OCI-LY1 (cell line): ENCODE results near the gene CBLC.

Experiments
- EZH2 ChIP-seq: fragments of 200-600 bp; sonication (generic), shearing (Covaris generic); IDR thresholded peaks from 2 replicates; pipeline ENCODE4 v1.8.0; 2017; ENCODE audit warnings: borderline replicate concordance, mixed run types, mild to moderate bottlenecking, antibody characterized with exemption, low read length, moderate library complexity, mixed read lengths
- TF ChIP-seq, protein P1 (sequence below): fragments of 200-600 bp; sonication (generic), shearing (Covaris generic); IDR thresholded peaks from 2 replicates; pipeline ENCODE4 v1.5.1; 2017; ENCODE audit warnings: mild to moderate bottlenecking, antibody characterized with exemption, low read length, moderate library complexity, mixed read lengths

DNA sequence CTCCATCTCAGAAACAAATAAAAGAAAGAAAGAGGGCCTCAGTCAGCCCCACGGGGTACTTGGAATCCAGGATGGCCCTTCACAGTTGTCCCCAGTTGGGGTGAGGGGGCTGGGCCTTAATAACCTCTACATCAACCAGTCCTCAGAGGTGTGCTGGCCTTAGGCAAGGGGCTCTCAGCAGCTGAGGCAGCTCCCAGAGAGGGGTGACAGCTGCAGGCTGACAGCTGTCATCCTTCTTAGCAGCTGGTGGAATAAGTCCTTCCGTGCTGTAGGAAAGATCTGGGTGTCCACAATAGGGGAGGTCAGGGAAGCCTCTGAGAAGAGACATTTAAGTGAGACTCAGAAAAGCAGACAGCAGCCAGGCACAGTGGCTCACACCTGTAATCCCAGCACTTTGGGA, 38.6 kb downstream of the CBLC start:
- TF ChIP-seq, protein P1, sequence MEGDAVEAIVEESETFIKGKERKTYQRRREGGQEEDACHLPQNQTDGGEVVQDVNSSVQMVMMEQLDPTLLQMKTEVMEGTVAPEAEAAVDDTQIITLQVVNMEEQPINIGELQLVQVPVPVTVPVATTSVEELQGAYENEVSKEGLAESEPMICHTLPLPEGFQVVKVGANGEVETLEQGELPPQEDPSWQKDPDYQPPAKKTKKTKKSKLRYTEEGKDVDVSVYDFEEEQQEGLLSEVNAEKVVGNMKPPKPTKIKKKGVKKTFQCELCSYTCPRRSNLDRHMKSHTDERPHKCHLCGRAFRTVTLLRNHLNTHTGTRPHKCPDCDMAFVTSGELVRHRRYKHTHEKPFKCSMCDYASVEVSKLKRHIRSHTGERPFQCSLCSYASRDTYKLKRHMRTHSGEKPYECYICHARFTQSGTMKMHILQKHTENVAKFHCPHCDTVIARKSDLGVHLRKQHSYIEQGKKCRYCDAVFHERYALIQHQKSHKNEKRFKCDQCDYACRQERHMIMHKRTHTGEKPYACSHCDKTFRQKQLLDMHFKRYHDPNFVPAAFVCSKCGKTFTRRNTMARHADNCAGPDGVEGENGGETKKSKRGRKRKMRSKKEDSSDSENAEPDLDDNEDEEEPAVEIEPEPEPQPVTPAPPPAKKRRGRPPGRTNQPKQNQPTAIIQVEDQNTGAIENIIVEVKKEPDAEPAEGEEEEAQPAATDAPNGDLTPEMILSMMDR: no peak
- no peak for TF ChIP-seq EZH2
